ENCODE measurements around the gene PACS2. TPM values are rescaled to one million over a fixed set of nuclear protein-coding genes. Genes with fewer than 3 reads are reported as not detected.

The PACS2 gene
- total and polyA plus RNA-seq, 2 of the 8 experiments (the other 6 are each of a cell fraction or from before 2014, with no cell fraction given), result 38.0 to 62.8 TPM

GRCh38 chr14:105271224-105271890 lies 43.2 kb upstream of the PACS2 start:
- Histone ChIP-seq H2BK15ac (ENCODE audit: low read length) (no peak overlapping the region), H3K27me3 (replicated peaks in 1 of 4; ENCODE audit: control insufficient read depth in 3 of 4, extremely low read depth in 1 of 4, insufficient read depth in 3 of 4, low read length in 3 of 4) (no peaks in the 10 kb centered on the region), H2BK5ac (ENCODE audit: low read depth, low read length) (no peak overlapping the region), H3K18ac (ENCODE audit: extremely low read depth, low read length) (no peak overlapping the region), H3K4ac (replicated peaks; ENCODE audit: insufficient read length, low read depth, low read length) (no peak overlapping the region), H2BK120ac (replicated peaks; ENCODE audit: low read depth, low read length) (no peak overlapping the region), H3K23ac (ENCODE audit: insufficient read length) (no peak overlapping the region), H3K14ac (ENCODE audit: insufficient read length) (no peak overlapping the region), H3K23me2 (ENCODE audit: low read depth, low read length) (no peaks in the 10 kb centered on the region), H3K4me3 (ENCODE audit: extremely low read depth in 1 of 4, insufficient read depth in 2 of 4, low read depth in 3 of 4, low read length in 4 of 4) (no peak overlapping the region), H3K9ac (replicated peaks in 1 of 4; ENCODE audit: extremely low read depth in 1 of 4, low read depth in 3 of 4, low read length in 3 of 4) (no peak overlapping the region), H3K9me3 (ENCODE audit: insufficient read depth in 2 of 2, low read depth in 1 of 2, low read length in 1 of 2) (no peaks in the 10 kb centered on the region), H2BK20ac (ENCODE audit: low read length) (no peak overlapping the region), H3K4me2 (ENCODE audit: insufficient read depth in 1 of 2, low read depth in 2 of 2, low read length in 2 of 2) (no peak overlapping the region), H3K56ac (replicated peaks; ENCODE audit: insufficient read length, low read depth, low read length) (no peak overlapping the region), H2AK5ac (ENCODE audit: low read depth, low read length) (no peak overlapping the region), H4K20me1 (replicated peaks in 1 of 2; ENCODE audit: control insufficient read depth in 1 of 2, insufficient read depth in 2 of 2, low read length in 2 of 2) (peaks cover 4 to 11% of the 10 kb centered on the region in 2 experiments), H3K36me3 (ENCODE audit: control insufficient read depth in 2 of 4, insufficient read depth in 4 of 4, low read length in 3 of 4) (no peaks in the 10 kb centered on the region; a peak in 1 of 8 replicates), H4K91ac (replicated peaks; ENCODE audit: insufficient read length, low read length) (no peak overlapping the region), H3K79me2 (ENCODE audit: control insufficient read depth in 1 of 2, insufficient read depth in 2 of 2, low read length in 2 of 2) (no peaks in the 10 kb centered on the region), H4K5ac (ENCODE audit: insufficient read length, low read depth, low read length) (no peak overlapping the region), H2AFZ (ENCODE audit: low read length) (no peak overlapping the region), H3K79me1 (ENCODE audit: low read depth, low read length) (peaks cover 2% of the 10 kb centered on the region; the same call in 1 of the 2 replicates), H4K8ac (ENCODE audit: extremely low read depth, insufficient read depth, low read length) (no peak overlapping the region), H2BK12ac (ENCODE audit: low read depth, low read length) (no peak overlapping the region), H3K4me1 (replicated peaks in 1 of 4; ENCODE audit: control insufficient read depth in 3 of 4, insufficient read depth in 4 of 4, low read length in 3 of 4) (no peaks in the 10 kb centered on the region), H3K27ac (ENCODE audit: low read depth, low read length) (no peak overlapping the region)
- CTCF ChIA-PET (ENCODE audit: partially characterized antibody), result interaction anchor here (0.7 to 3.0 kb wide), 8 partner anchors 8 to 331 kb away, joined by 3 to 14 read pairs (median 4); no protein-coding TSS in a partner anchor
- POLR2A ChIA-PET (ENCODE audit: partially characterized antibody), result no interaction called here
- DNase-seq (ENCODE audit: low read depth in 1 of 2, low spot score in 2 of 2) (no peak), FAIRE-seq (no peak)
- WGBS, 2 experiments (ENCODE audit: extremely low coverage in 1 of 2, insufficient coverage in 1 of 2, insufficient read length in 1 of 2, insufficient replicate concordance in 2 of 2, low coverage in 1 of 2, low lambda C conversion rate in 2 of 2, missing lambda C conversion rate in 1 of 2), result 91% methylated on average over 16 of the region's 22 CpGs; no CpG with 5 or more reads in 1 of the 2 experiments
- TF ChIP-seq RBBP5 (IDR thresholded peaks at IDR 0.05; ENCODE audit: borderline replicate concordance, low read depth, low read length), result no peak
- TF ChIP-seq NANOG (IDR thresholded peaks at IDR 0.05; ENCODE audit: insufficient read depth, low read depth, low read length, poor library complexity, severe bottlenecking), result no peak
- no peak for TF ChIP-seq GTF2F1 (IDR thresholded peaks at IDR 0.05; ENCODE audit: borderline replicate concordance, low read depth, low read length)
- no peak for TF ChIP-seq CTBP2 (IDR thresholded peaks at IDR 0.05; ENCODE audit: borderline replicate concordance, insufficient read depth, insufficient read length, low read length)
- TF ChIP-seq BCL11A (IDR thresholded peaks at IDR 0.05; ENCODE audit: low read depth in 2 of 2, low read length in 2 of 2), result no peak
- TF ChIP-seq SAP30 (IDR thresholded peaks at IDR 0.05; ENCODE audit: insufficient read depth, insufficient replicate concordance, low read length), result no peak
- no peak for TF ChIP-seq CHD1 (IDR thresholded peaks at IDR 0.05; ENCODE audit: low read depth, low read length)
- TF ChIP-seq CBX8 (IDR thresholded peaks at IDR 0.05; ENCODE audit: borderline replicate concordance, low read depth, low read length), result no peak
- TF ChIP-seq SP4 (IDR thresholded peaks at IDR 0.05; ENCODE audit: low read length), result no peak
- no peak for TF ChIP-seq SP2 (IDR thresholded peaks at IDR 0.05; ENCODE audit: low read length)
- no peak for TF ChIP-seq ATF2 (IDR thresholded peaks at IDR 0.05; ENCODE audit: low read length)

All from H1 (cell line).